Natural killer cell (primary cell): ENCODE measurements around the gene DEPP1. TPM values are rescaled to one million over a fixed set of nuclear protein-coding genes. Genes with fewer than 3 reads are reported as not detected.

Source experiments
- ATAC-seq, 3 donors: fragments of 150-1000 bp in 2 of 3; fragments of 200-7000 bp in 1 of 3; cut with Tn5 transposase; 1 replicate in 1 of 3; 2 replicates in 2 of 3; pipeline ENCODE4 v1.10.0; 2021; ENCODE audit warnings: mild to moderate bottlenecking in 2 of 3, moderate library complexity in 2 of 3
- DNase-seq, 2 donors: peaks; one replicate each; pipeline versions ENCODE4 v3.0.0 to v3.0.0-alpha.2; 2013 to 2021; ENCODE audit warnings: mixed read lengths in 1 of 2
- H3K27ac ChIP-seq: one replicate; pipeline ENCODE4 v1.5.1; 2013; ENCODE audit warnings: mild to moderate bottlenecking, low read length
- H3K27me3 ChIP-seq: one replicate; pipeline ENCODE4 v1.6.1; 2013; ENCODE audit warnings: low read length; ENCODE audit not compliant: control insufficient read depth, insufficient read depth
- H3K36me3 ChIP-seq: one replicate; pipeline ENCODE4 v1.6.1; 2013; ENCODE audit warnings: low read length; ENCODE audit not compliant: control insufficient read depth, insufficient read depth
- H3K4me1 ChIP-seq: one replicate; pipeline ENCODE4 v1.6.1; 2013; ENCODE audit warnings: low read length; ENCODE audit not compliant: control insufficient read depth, insufficient read depth
- H3K4me3 ChIP-seq: one replicate; pipeline ENCODE4 v1.5.1; 2013; ENCODE audit warnings: low read length
- H3K9me3 ChIP-seq: one replicate; pipeline ENCODE4 v1.6.1; 2013; ENCODE audit warnings: low read length; ENCODE audit not compliant: control insufficient read depth, insufficient read depth
- H3K27ac Mint-ChIP-seq, 2 donors: one replicate each; pipeline ENCODE4 v1.8.0; 2022; ENCODE audit warnings: mild to moderate bottlenecking in 2 of 2, mixed read lengths in 2 of 2, moderate library complexity in 1 of 2
- H3K27me3 Mint-ChIP-seq, 2 donors: one replicate each; pipeline ENCODE4 v1.8.0; 2022; ENCODE audit warnings: low read depth in 2 of 2, mixed read lengths in 2 of 2
- H3K36me3 Mint-ChIP-seq: one replicate; pipeline ENCODE4 v1.8.0; 2022; ENCODE audit warnings: mixed read lengths
- H3K4me1 Mint-ChIP-seq, 2 donors: one replicate each; pipeline ENCODE4 v1.8.0; 2022; ENCODE audit warnings: mixed read lengths in 2 of 2
- H3K4me3 Mint-ChIP-seq: one replicate; pipeline ENCODE4 v1.8.0; 2022; ENCODE audit warnings: mild to moderate bottlenecking, moderate library complexity, mixed read lengths
- H3K9me3 Mint-ChIP-seq, 2 donors: one replicate each; pipeline ENCODE4 v1.8.0; 2022; ENCODE audit warnings: mixed read lengths in 2 of 2
- CTCF ChIP-seq: fragments of 200-600 bp; IDR thresholded peaks from one replicate; pipeline ENCODE4 v1.8.0; 2022; ENCODE audit warnings: antibody characterized with exemption
- WGBS: methylation state at CpG from one replicate; pipeline ENCODE4 v1.1.7; 2013; ENCODE audit warnings: missing lambda C conversion rate; ENCODE audit not compliant: insufficient coverage; 5-methylcytosine and 5-hydroxymethylcytosine counted together
- intact Hi-C: fragments of 100-400 bp; cut with micrococcal nuclease; formaldehyde crosslinking; loops from one replicate; pipeline ENCODE4 v1.14.2; 2022
- total RNA-seq, 4 donors: library from RNA; stranded (reverse); fragments of 120-200 nt in 1 of 4; gene quantifications; one replicate each; pipeline versions ENCODE4 v1.2.3 to v1.2.4, GENCODE V29; 2013 to 2022

DEPP1 gene
- total RNA-seq, 3 donors from 2014 or later (not counting 1 experiment from before 2014, with no cell fraction given) = not detected

GRCh38 chr10:44992732-44993225 lies 14.2 kb upstream of the DEPP1 start:
- H3K9me3 Mint-ChIP-seq = no peaks in the 10 kb centered on the region
- Histone ChIP-seq H3K4me3 (no peak overlapping the region), H3K27ac (no peak overlapping the region), H3K27me3 (no peaks in the 10 kb centered on the region), H3K36me3 (peaks cover 7% of the 10 kb centered on the region), H3K4me1 (peaks cover 26% of the 10 kb centered on the region), H3K9me3 (no peaks in the 10 kb centered on the region)
- no peak for DNase-seq
- 95% methylated on average over 8 of the region's 8 CpGs for WGBS
- H3K27me3 Mint-ChIP-seq = no peaks in the 10 kb centered on the region
- intact Hi-C loops = no loop called here
- peaks cover 14% of the 10 kb centered on the region for H3K36me3 Mint-ChIP-seq
- TF ChIP-seq CTCF = no peak
- H3K4me1 Mint-ChIP-seq = peaks cover 16 to 29% of the 10 kb centered on the region in 2 donors
- no peak for ATAC-seq
- no peak overlapping the region for H3K4me3 Mint-ChIP-seq
- no peak overlapping the region for H3K27ac Mint-ChIP-seq

- Mint-ChIP-seq H3K9me3 (no peaks in the 10 kb centered on the region), H3K27ac (no peak overlapping the region), H3K27me3 (no peaks in the 10 kb centered on the region), H3K36me3 (peaks cover 14% of the 10 kb centered on the region), H3K4me3 (no peak overlapping the region), H3K4me1 (peaks cover 16 to 29% of the 10 kb centered on the region in 2 donors)
- ATAC-seq (no peak), DNase-seq (no peak)
- Histone ChIP-seq H3K27ac (no peak overlapping the region), H3K4me3 (no peak overlapping the region), H3K36me3 (peaks cover 7% of the 10 kb centered on the region), H3K4me1 (peaks cover 26% of the 10 kb centered on the region), H3K9me3 (no peaks in the 10 kb centered on the region), H3K27me3 (no peaks in the 10 kb centered on the region)
- 92% methylated on average over 11 of the region's 11 CpGs for WGBS
- intact Hi-C loops = no loop called here
- no peak for TF ChIP-seq CTCF
Measured at GRCh38 chr10:44992070-44992731, 13.6 kb upstream of the DEPP1 start.

DNA sequence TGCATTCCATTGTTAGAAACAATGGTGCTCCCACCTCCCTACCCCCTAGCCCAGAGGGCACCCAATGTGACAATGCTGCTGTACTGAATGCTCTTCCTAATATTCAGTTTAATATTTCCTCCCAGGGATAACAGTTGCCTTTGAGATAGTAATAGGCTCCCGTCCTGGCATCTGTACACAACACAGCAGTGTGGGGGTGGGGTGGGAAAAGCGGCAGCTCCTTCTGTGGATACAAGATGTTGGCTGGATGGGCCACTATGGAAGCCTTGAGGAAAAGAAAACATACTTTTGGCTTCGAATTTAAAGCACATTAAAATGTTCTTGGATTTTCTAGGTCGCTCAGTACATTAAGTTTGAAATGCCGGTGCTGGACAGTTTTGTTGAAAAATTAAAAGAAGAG lies 13.0 kb upstream of the DEPP1 start:
- intact Hi-C loops = no loop called here
- Histone ChIP-seq H3K4me3 (no peak overlapping the region), H3K4me1 (peaks cover 23% of the 10 kb centered on the region), H3K27ac (no peak overlapping the region), H3K9me3 (no peaks in the 10 kb centered on the region), H3K27me3 (no peaks in the 10 kb centered on the region), H3K36me3 (peaks cover 7% of the 10 kb centered on the region)
- no peaks in the 10 kb centered on the region for H3K27me3 Mint-ChIP-seq
- WGBS = 88% methylated on average over 5 of the region's 5 CpGs
- TF ChIP-seq CTCF = no peak
- DNase-seq = no peak
- peaks cover 14% of the 10 kb centered on the region for H3K36me3 Mint-ChIP-seq
- H3K4me1 Mint-ChIP-seq = peaks cover 16 to 29% of the 10 kb centered on the region in 2 donors
- no peak for ATAC-seq
- no peak overlapping the region for H3K27ac Mint-ChIP-seq
- no peaks in the 10 kb centered on the region for H3K9me3 Mint-ChIP-seq
- no peak overlapping the region for H3K4me3 Mint-ChIP-seq

DNA sequence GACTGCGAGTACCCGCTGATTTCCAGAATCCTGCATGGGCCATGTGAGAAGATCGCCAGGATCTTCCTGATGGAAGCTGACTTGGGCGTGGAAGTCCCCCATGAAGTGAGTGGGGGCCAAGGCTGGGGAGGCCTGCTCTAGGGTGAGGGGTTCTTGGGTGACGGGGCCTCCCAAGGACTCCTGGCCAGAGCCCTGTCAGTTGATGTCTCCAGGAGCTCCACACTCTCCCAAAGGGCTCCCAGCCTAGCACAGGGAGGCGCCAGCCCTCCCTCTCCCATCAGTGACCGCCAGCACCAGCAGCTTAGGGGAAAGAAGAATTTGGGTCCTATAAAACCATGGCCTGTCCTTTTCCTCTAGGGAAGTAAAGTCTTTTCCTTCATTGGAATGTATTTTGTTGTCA lies 12.4 kb upstream of the DEPP1 start:
- Histone ChIP-seq H3K36me3 (peaks cover 7% of the 10 kb centered on the region), H3K9me3 (no peaks in the 10 kb centered on the region), H3K27ac (no peak overlapping the region), H3K27me3 (no peaks in the 10 kb centered on the region), H3K4me3 (no peak overlapping the region), H3K4me1 (peaks cover 17% of the 10 kb centered on the region)
- intact Hi-C loops = no loop called here
- Mint-ChIP-seq H3K36me3 (peaks cover 14% of the 10 kb centered on the region), H3K4me1 (peaks cover 14 to 24% of the 10 kb centered on the region in 2 donors), H3K4me3 (no peak overlapping the region), H3K27me3 (no peaks in the 10 kb centered on the region), H3K27ac (no peak overlapping the region), H3K9me3 (no peaks in the 10 kb centered on the region)
- DNase-seq (no peak), ATAC-seq (no peak)
- WGBS = 92% methylated on average over 7 of the region's 7 CpGs
- TF ChIP-seq CTCF = no peak
